IPS-11a (cell line): ENCODE data around the gene IFT22.
"Not testable (repeated sequence)": the region's sequence is repeated elsewhere in the genome, so short reads cannot be mapped to it uniquely, and the experiment has no call there.

ENCODE experiments used
- H3K4me3 ChIP-seq: one replicate; pipeline ENCODE4 v1.5.1; 2013; ENCODE audit warnings: low read depth, low read length, control low read depth

The IFT22 gene

DNA sequence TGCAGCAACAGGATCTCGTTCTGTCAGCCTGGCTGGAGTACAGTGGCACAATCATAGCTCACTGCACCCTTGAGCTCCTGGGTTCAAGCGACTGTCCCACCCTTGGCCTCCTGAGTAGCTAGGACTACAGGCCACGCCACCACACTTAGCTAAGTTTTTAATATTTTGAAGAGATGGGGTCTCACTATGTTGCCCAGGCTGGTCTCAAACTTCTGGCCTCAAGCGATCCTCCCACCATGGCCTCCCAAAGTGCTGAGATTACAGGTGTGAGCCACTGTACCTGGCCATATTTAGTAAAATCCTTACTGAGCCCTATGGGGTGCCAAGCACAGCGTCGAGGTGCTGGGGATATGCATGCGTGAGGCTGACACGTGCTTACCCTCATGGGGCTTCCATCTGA, 40.7 kb downstream of the IFT22 start:
- H3K4me3 ChIP-seq = not testable (repeated sequence)

- H3K4me3 ChIP-seq = no peak overlapping the region
These were observed 42.9 kb downstream of the IFT22 start for GRCh38 chr7:101278461-101279292.

- no peak overlapping the region for H3K4me3 ChIP-seq
These were observed 44.5 kb downstream of the IFT22 start for GRCh38 chr7:101277155-101277554.

DNA sequence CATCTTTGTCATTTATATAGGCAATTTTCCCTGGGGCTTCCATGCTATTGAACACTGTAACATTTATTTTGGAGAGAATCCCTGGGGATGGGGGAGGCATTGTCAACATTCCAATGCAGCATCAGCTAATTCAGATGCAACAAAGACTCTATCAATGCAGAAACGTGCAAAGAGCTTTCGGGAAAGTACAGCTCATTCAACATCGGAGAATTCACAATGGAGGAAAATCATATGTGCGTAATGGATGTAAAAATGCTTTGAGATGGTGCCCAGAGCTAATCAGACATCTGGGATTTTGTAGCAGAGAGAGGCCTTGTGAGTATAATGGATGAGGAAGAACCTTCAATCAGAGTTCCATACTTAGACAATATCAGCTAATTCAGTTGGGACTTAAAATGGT, 48.4 kb downstream of the IFT22 start:
- H3K4me3 ChIP-seq = no peak overlapping the region

DNA sequence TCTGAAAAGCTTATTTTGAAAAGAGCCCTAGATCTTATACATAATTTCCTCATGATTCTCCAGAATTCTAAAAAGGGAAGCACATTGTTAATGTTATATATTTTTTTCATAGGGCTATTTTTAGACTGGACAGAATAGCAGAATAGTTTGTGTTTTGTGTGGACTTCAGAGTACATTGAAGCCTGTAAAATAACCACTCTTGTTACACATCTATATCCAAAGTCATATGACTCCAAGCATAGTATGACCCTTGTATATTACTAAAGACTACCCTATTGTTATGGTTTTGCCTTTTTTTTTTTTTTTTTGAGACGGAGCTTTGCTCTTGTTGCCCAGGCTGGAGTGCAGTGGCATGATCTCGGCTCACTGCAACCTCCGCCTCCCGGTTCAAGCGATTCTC, 50.6 kb downstream of the IFT22 start:
- H3K4me3 ChIP-seq = no peak overlapping the region

- no peak overlapping the region for H3K4me3 ChIP-seq
These were observed 51.9 kb downstream of the IFT22 start for GRCh38 chr7:101269664-101270063.

DNA sequence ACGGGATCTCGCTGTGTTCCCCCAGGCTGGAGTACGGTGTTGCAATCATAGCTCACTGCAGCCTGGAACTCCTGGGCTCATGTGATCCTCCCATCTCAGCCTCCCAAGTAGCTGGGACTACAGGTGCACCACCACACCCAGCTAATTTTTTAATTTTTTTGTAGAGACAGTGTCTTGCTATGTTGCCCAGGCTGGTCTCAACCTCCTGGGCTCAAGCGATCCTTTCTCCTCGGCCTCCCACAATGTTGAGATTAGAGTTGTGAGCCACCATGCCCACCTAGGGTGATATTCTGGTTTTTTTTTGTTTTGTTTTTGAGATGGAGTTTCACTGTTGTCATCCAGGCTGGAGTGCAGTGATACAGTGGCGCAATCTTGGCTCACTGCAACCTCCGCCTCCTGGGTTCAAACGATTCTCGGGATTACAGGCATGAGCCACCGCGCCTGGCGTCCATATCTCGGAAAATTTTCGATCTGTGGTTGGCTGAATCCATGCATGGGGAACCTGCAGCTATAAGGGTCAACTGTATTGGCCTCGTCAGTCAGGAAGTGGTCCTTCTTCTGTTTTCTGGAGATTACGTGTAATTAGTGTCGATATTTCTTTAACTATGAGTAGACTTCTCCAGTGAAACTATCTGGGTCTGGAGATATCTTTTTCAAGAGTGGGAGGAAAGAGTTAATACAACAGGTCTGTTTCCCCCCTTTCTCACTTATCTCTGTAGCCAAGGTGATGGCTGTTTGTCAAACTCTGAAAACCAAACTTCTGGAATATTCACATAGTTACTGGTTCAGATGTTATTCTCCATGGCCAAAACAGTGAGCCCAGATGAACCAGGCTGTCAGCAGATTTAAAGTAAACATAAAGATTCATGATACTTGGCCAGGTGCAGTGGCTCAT, 55.7 kb downstream of the IFT22 start:
- no peak overlapping the region for H3K4me3 ChIP-seq

DNA sequence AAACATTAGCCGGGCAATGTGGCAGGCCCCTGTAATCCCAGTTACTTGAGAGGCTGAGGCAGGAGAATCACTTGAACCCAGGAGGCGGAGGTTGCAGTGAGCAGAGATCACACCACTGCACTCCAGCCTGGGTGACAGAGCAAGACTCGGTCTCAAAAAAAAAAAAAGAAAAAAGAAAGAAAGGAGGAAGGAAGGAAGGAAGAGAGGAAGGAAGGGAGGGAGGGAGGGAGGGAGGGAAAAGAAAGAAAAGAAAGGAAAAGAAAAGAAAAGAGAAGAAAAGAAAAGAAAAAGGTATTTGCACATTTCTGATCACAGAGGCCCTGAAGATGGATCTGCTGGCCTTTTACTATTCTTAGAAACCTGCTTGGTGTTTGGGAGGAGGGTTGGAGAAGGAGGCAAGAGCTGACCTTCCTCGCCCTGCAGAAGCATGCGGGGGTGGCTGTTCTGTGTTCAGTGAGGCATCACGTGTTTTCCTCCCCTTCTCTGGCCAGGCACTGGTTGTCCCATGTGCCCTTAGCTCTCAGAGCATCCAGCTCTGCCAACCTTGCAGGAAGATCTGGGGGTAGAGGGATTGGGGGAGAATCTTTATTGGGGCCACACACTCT, 57.4 kb downstream of the IFT22 start:
- H3K4me3 ChIP-seq = not testable (repeated sequence)
